HEK293 (cell line): ENCODE results near the gene PRSS33.

Source experiments
- CTCF ChIA-PET: fragments of 350-600 bp; formaldehyde crosslinking; extraction: SDS; loops from one replicate; lab custom pipeline; 2021; ENCODE audit warnings: antibody characterized with exemption; lab: Yijun Ruan, JAX
- POLR2A ChIA-PET: fragments of 300-600 bp; formaldehyde crosslinking; extraction: SDS; loops from one replicate; lab custom pipeline; 2020; ENCODE audit warnings: antibody characterized with exemption, inconsistent platforms; lab: Yijun Ruan, JAX
- H3K27ac ChIP-seq: fragments of 200-500 bp; sonication (Bioruptor generic); 2 replicates; pipeline ENCODE4 v1.5.1; 2014; ENCODE audit warnings: low read depth, low read length, control low read depth, inconsistent platforms; ENCODE audit errors: extremely low read depth
- H3K36me3 ChIP-seq, 2 experiments: fragments of 200-500 bp in 1 of 2; sonication (Bioruptor generic) in 1 of 2; 1 replicate in 1 of 2; 2 replicates in 1 of 2; pipeline ENCODE4 v1.5.1; 2014 to 2017; ENCODE audit warnings: inconsistent platforms in 2 of 2, low read length in 2 of 2; ENCODE audit not compliant: control insufficient read depth in 2 of 2, insufficient read depth in 1 of 2
- H3K4me1 ChIP-seq: fragments of 200-500 bp; sonication (Bioruptor generic); 2 replicates; pipeline ENCODE4 v1.5.1; 2014; ENCODE audit warnings: mild to moderate bottlenecking, low read length, inconsistent platforms; ENCODE audit not compliant: control insufficient read depth, insufficient read depth
- H3K4me3 ChIP-seq: 2 replicates; pipeline ENCODE4 v1.5.1; 2011; ENCODE audit warnings: low read depth, mild to moderate bottlenecking, control low read depth, low read length, moderate library complexity
- H3K9me3 ChIP-seq: fragments of 200-500 bp; sonication (Bioruptor generic); 2 replicates; pipeline ENCODE4 v1.5.1; 2014; ENCODE audit warnings: low read depth, low read length, inconsistent platforms; ENCODE audit not compliant: control insufficient read depth, insufficient read depth
- GLI2 ChIP-seq: fragments of 450-650 bp; formaldehyde crosslinking; IDR thresholded peaks from 2 replicates; pipeline ENCODE4; 2017; ENCODE audit warnings: missing biosample characterization, missing genetic modification characterization, low read depth, borderline replicate concordance
- SALL2 ChIP-seq: fragments of 450-650 bp; formaldehyde crosslinking; IDR thresholded peaks from 2 replicates; pipeline ENCODE4 v1.5.0; 2017; ENCODE audit warnings: missing biosample characterization, mild to moderate bottlenecking, missing genetic modification characterization, borderline replicate concordance
- YY2 ChIP-seq: fragments of 450-650 bp; formaldehyde crosslinking; IDR thresholded peaks from 2 replicates; pipeline ENCODE4 v1.5.1; 2016; ENCODE audit warnings: missing biosample characterization, missing genetic modification characterization
- ZFHX2 ChIP-seq: fragments of 450-650 bp; formaldehyde crosslinking; conservative IDR thresholded peaks from 2 replicates; pipeline ENCODE4 v1.5.1; 2016; ENCODE audit warnings: missing biosample characterization, missing genetic modification characterization
- ZNF202 ChIP-seq: fragments of 450-650 bp; formaldehyde crosslinking; IDR thresholded peaks from 2 replicates; pipeline ENCODE4 v1.5.1; 2016; ENCODE audit warnings: missing biosample characterization, missing genetic modification characterization, borderline replicate concordance
- ZNF292 ChIP-seq: fragments of 450-650 bp; formaldehyde crosslinking; IDR thresholded peaks from 2 replicates; pipeline ENCODE4 v1.5.1; 2016; ENCODE audit warnings: low read depth, missing biosample characterization, missing genetic modification characterization, borderline replicate concordance
- ZNF48 ChIP-seq: fragments of 450-650 bp; formaldehyde crosslinking; IDR thresholded peaks from 2 replicates; pipeline ENCODE4 v1.5.1; 2016; ENCODE audit warnings: missing biosample characterization, missing genetic modification characterization
- ZNF555 ChIP-seq: fragments of 450-650 bp; formaldehyde crosslinking; conservative IDR thresholded peaks from 2 replicates; pipeline ENCODE4 v1.5.1; 2017; ENCODE audit warnings: missing biosample characterization, mild to moderate bottlenecking, missing genetic modification characterization, inconsistent platforms
- ZNF571 ChIP-seq: fragments of 450-650 bp; formaldehyde crosslinking; IDR thresholded peaks from 2 replicates; pipeline ENCODE4 v1.5.0; 2017; ENCODE audit warnings: missing biosample characterization, missing genetic modification characterization
- ZNF596 ChIP-seq: fragments of 450-650 bp; IDR thresholded peaks from 2 replicates; pipeline ENCODE4 v1.5.0; 2018; ENCODE audit warnings: missing biosample characterization, mild to moderate bottlenecking, missing genetic modification characterization, moderate library complexity
- ZNF701 ChIP-seq: fragments of 450-650 bp; formaldehyde crosslinking; IDR thresholded peaks from 2 replicates; pipeline ENCODE4 v1.5.1; 2016; ENCODE audit warnings: missing biosample characterization, missing genetic modification characterization
- TF ChIP-seq, protein P1 (sequence below): fragments of 450-650 bp; formaldehyde crosslinking; IDR thresholded peaks from 2 replicates; pipeline ENCODE4 v1.5.1; 2016; ENCODE audit warnings: missing biosample characterization, missing genetic modification characterization
- TF ChIP-seq, protein P2 (sequence below): fragments of 450-650 bp; formaldehyde crosslinking; IDR thresholded peaks from 2 replicates; pipeline ENCODE4 v1.5.1; 2017; ENCODE audit warnings: missing biosample characterization, mild to moderate bottlenecking, missing genetic modification characterization, moderate library complexity
- TF ChIP-seq, protein P3 (sequence below): fragments of 450-650 bp; formaldehyde crosslinking; IDR thresholded peaks from 2 replicates; pipeline ENCODE4 v1.5.1; 2016; ENCODE audit warnings: missing biosample characterization, missing genetic modification characterization
- TF ChIP-seq, protein P4 (sequence below): fragments of 450-650 bp; formaldehyde crosslinking; IDR thresholded peaks from 2 replicates; pipeline ENCODE4 v1.5.1; 2016; ENCODE audit warnings: missing biosample characterization, missing genetic modification characterization, borderline replicate concordance
- TF ChIP-seq, protein P5 (sequence below): fragments of 450-650 bp; formaldehyde crosslinking; IDR thresholded peaks from 2 replicates; pipeline ENCODE4 v1.5.1; 2016; ENCODE audit warnings: missing biosample characterization, missing genetic modification characterization

Gene PRSS33

DNA sequence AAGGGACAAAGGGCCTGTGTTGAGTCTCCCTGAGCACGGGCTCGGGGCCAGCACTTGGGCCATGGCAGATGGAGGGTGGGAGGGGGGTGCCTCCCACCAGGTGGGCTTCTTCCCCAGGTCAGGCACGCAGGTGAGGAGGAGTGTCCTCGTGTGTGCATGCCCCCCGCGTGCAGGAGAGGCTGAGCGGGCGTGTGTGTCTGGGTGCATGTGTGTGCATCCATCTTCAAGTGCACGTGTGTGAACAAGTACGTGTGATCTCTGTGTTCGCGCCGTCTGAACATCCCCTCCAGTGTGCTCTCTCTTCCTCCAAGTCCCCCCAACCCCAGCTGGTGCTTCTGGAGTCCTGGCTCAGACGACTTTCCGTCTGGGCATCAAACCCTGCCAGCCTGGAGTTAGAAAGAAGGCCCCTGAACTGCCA, 40.0 kb upstream of the PRSS33 start (continued):
- TF ChIP-seq ZNF292 (tag by site-specific recombination) (no peak), GLI2 (tag by site-specific recombination) (no peak)
- TF ChIP-seq, protein P1, sequence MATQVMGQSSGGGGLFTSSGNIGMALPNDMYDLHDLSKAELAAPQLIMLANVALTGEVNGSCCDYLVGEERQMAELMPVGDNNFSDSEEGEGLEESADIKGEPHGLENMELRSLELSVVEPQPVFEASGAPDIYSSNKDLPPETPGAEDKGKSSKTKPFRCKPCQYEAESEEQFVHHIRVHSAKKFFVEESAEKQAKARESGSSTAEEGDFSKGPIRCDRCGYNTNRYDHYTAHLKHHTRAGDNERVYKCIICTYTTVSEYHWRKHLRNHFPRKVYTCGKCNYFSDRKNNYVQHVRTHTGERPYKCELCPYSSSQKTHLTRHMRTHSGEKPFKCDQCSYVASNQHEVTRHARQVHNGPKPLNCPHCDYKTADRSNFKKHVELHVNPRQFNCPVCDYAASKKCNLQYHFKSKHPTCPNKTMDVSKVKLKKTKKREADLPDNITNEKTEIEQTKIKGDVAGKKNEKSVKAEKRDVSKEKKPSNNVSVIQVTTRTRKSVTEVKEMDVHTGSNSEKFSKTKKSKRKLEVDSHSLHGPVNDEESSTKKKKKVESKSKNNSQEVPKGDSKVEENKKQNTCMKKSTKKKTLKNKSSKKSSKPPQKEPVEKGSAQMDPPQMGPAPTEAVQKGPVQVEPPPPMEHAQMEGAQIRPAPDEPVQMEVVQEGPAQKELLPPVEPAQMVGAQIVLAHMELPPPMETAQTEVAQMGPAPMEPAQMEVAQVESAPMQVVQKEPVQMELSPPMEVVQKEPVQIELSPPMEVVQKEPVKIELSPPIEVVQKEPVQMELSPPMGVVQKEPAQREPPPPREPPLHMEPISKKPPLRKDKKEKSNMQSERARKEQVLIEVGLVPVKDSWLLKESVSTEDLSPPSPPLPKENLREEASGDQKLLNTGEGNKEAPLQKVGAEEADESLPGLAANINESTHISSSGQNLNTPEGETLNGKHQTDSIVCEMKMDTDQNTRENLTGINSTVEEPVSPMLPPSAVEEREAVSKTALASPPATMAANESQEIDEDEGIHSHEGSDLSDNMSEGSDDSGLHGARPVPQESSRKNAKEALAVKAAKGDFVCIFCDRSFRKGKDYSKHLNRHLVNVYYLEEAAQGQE (tag by site-specific recombination) = no peak
- TF ChIP-seq, all 188 proteins: peak for 0

DNA sequence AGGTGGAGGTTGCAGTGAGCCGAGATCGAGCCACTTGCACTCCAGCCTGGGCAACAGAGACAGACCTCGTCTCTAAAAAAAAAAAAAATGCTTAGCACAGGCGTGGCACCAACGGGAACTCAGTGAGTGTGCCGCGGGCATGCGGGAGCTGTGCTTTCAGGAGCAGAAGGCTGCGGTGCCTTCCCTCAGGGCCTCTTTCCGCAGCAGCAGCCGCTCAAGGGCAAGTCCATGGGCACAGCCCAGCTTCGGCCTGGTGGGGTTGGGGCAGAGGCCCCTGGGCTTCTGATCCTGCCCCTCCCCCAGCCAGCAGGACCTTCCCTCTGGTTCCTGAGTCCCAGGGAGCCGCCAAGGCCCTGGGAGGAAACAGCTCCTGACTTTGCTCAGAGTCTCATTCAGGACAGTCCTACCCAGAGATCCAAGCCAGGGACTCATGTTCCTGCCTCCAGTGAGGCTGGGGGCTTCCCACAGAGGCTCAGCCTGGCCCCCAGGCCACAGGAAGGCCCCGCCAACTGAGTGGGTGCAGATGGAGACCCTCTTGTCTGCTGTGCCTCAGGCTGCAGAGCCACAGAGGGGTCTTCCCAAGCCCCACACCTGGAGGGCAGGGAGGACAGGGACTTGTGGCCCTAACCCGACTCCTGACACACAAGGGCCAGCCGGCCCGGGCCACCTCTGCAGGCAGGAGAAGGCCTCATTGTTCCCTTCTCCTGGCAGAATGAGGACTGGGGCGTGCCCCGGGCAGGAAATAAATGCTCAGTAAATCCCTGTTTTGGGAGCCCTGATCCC, 39.4 kb upstream of the PRSS33 start:
- H3K27ac ChIP-seq = no peak overlapping the region
- POLR2A ChIA-PET = no interaction called here
- CTCF ChIA-PET = interaction anchor here (0.6 kb wide), 1 partner anchor 77 kb away, joined by 3 read pairs; no protein-coding TSS in a partner anchor

More for the DNA sequence above, 39.4 kb upstream of the PRSS33 start:
- no peak for TF ChIP-seq ZNF555 (tag by site-specific recombination)
- no peak for TF ChIP-seq ZNF571 (tag by site-specific recombination)
- TF ChIP-seq ZNF48 (tag by site-specific recombination) = no peak
- TF ChIP-seq ZFHX2 (tag by site-specific recombination) = no peak
- TF ChIP-seq, protein P2, sequence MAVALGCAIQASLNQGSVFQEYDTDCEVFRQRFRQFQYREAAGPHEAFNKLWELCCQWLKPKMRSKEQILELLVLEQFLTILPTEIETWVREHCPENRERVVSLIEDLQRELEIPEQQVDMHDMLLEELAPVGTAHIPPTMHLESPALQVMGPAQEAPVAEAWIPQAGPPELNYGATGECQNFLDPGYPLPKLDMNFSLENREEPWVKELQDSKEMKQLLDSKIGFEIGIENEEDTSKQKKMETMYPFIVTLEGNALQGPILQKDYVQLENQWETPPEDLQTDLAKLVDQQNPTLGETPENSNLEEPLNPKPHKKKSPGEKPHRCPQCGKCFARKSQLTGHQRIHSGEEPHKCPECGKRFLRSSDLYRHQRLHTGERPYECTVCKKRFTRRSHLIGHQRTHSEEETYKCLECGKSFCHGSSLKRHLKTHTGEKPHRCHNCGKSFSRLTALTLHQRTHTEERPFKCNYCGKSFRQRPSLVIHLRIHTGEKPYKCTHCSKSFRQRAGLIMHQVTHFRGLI (tag by site-specific recombination) = no peak
- no peak for TF ChIP-seq ZNF596 (tag by site-specific recombination)
- TF ChIP-seq ZNF202 = no peak
- TF ChIP-seq, protein P3, sequence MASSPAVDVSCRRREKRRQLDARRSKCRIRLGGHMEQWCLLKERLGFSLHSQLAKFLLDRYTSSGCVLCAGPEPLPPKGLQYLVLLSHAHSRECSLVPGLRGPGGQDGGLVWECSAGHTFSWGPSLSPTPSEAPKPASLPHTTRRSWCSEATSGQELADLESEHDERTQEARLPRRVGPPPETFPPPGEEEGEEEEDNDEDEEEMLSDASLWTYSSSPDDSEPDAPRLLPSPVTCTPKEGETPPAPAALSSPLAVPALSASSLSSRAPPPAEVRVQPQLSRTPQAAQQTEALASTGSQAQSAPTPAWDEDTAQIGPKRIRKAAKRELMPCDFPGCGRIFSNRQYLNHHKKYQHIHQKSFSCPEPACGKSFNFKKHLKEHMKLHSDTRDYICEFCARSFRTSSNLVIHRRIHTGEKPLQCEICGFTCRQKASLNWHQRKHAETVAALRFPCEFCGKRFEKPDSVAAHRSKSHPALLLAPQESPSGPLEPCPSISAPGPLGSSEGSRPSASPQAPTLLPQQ (tag by site-specific recombination) = no peak
- TF ChIP-seq, protein P4, sequence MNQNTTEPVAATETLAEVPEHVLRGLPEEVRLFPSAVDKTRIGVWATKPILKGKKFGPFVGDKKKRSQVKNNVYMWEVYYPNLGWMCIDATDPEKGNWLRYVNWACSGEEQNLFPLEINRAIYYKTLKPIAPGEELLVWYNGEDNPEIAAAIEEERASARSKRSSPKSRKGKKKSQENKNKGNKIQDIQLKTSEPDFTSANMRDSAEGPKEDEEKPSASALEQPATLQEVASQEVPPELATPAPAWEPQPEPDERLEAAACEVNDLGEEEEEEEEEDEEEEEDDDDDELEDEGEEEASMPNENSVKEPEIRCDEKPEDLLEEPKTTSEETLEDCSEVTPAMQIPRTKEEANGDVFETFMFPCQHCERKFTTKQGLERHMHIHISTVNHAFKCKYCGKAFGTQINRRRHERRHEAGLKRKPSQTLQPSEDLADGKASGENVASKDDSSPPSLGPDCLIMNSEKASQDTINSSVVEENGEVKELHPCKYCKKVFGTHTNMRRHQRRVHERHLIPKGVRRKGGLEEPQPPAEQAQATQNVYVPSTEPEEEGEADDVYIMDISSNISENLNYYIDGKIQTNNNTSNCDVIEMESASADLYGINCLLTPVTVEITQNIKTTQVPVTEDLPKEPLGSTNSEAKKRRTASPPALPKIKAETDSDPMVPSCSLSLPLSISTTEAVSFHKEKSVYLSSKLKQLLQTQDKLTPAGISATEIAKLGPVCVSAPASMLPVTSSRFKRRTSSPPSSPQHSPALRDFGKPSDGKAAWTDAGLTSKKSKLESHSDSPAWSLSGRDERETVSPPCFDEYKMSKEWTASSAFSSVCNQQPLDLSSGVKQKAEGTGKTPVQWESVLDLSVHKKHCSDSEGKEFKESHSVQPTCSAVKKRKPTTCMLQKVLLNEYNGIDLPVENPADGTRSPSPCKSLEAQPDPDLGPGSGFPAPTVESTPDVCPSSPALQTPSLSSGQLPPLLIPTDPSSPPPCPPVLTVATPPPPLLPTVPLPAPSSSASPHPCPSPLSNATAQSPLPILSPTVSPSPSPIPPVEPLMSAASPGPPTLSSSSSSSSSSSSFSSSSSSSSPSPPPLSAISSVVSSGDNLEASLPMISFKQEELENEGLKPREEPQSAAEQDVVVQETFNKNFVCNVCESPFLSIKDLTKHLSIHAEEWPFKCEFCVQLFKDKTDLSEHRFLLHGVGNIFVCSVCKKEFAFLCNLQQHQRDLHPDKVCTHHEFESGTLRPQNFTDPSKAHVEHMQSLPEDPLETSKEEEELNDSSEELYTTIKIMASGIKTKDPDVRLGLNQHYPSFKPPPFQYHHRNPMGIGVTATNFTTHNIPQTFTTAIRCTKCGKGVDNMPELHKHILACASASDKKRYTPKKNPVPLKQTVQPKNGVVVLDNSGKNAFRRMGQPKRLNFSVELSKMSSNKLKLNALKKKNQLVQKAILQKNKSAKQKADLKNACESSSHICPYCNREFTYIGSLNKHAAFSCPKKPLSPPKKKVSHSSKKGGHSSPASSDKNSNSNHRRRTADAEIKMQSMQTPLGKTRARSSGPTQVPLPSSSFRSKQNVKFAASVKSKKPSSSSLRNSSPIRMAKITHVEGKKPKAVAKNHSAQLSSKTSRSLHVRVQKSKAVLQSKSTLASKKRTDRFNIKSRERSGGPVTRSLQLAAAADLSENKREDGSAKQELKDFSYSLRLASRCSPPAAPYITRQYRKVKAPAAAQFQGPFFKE (tag by site-specific recombination) = no peak
- TF ChIP-seq, protein P5, sequence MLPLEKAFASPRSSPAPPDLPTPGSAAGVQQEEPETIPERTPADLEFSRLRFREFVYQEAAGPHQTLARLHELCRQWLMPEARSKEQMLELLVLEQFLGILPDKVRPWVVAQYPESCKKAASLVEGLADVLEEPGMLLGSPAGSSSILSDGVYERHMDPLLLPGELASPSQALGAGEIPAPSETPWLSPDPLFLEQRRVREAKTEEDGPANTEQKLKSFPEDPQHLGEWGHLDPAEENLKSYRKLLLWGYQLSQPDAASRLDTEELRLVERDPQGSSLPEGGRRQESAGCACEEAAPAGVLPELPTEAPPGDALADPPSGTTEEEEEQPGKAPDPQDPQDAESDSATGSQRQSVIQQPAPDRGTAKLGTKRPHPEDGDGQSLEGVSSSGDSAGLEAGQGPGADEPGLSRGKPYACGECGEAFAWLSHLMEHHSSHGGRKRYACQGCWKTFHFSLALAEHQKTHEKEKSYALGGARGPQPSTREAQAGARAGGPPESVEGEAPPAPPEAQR = no peak
- TF ChIP-seq ZNF701 (tag by site-specific recombination) = no peak
- TF ChIP-seq SALL2 (tag by site-specific recombination) = no peak
- TF ChIP-seq YY2 (tag by site-specific recombination) = no peak
- Histone ChIP-seq H3K4me3 (no peak overlapping the region), H3K36me3 (no peaks in the 10 kb centered on the region), H3K4me1 (no peaks in the 10 kb centered on the region), H3K9me3 (no peaks in the 10 kb centered on the region)
